Jurkat, Clone E6-1 (cell line): Measurements from ENCODE around the gene VPS35L.
"Not testable (repeated sequence)": the region's sequence is repeated elsewhere in the genome, so short reads cannot be mapped to it uniquely, and the experiment has no call there.

ENCODE experiments used
- DNase-seq: peaks from one replicate; pipeline ENCODE4 v3.0.0-alpha.2; 2011; ENCODE audit warnings: low read depth, low spot score
- H3K4me3 ChIP-seq: 2 replicates; pipeline ENCODE4 v1.5.1; 2011; ENCODE audit warnings: mild to moderate bottlenecking, low read length, control low read depth, moderate library complexity

The VPS35L gene

GRCh38 chr16:19527161-19527560 is 28.3 kb upstream of the VPS35L start:
- no peak for DNase-seq
- H3K4me3 ChIP-seq: no peak overlapping the region

GRCh38 chr16:19528666-19529065 is 26.8 kb upstream of the VPS35L start:
- DNase-seq: no peak
- no peak overlapping the region for H3K4me3 ChIP-seq

GRCh38 chr16:19532601-19533000 is 22.9 kb upstream of the VPS35L start:
- no peak for DNase-seq
- no peak overlapping the region for H3K4me3 ChIP-seq

- no peak overlapping the region for H3K4me3 ChIP-seq
- DNase-seq: no peak
Observed at GRCh38 chr16:19540241-19540970, 15.1 kb upstream of the VPS35L start.

GRCh38 chr16:19542138-19542821 is 13.2 kb upstream of the VPS35L start:
- no peak for DNase-seq
- H3K4me3 ChIP-seq: no peak overlapping the region

- H3K4me3 ChIP-seq, DNase-seq: not testable (repeated sequence)
Observed at GRCh38 chr16:19543278-19543996, 12.1 kb upstream of the VPS35L start.

GRCh38 chr16:19548144-19548543 is 7.4 kb upstream of the VPS35L start:
- no peak for DNase-seq
- no peak overlapping the region for H3K4me3 ChIP-seq

GRCh38 chr16:19549673-19550072 is 5.8 kb upstream of the VPS35L start:
- DNase-seq: no peak
- H3K4me3 ChIP-seq: no peak overlapping the region

GRCh38 chr16:19555938-19556771 is 652 bp downstream of the VPS35L start:
- DNase-seq: peak; percentile 82

GRCh38 chr16:19559242-19559910 is 3.9 kb downstream of the VPS35L start:
- H3K4me3 ChIP-seq: no peak overlapping the region
- DNase-seq: peak; percentile 50

More at GRCh38 chr16:19555938-19556771, 652 bp downstream of the VPS35L start:
- H3K4me3 ChIP-seq: peak overlapping the region; percentile 85

GRCh38 chr16:19560078-19560477 is 4.6 kb downstream of the VPS35L start:
- DNase-seq: no peak
- H3K4me3 ChIP-seq: no peak overlapping the region

GRCh38 chr16:19563377-19563776 is 7.9 kb downstream of the VPS35L start:
- no peak for DNase-seq
- no peak overlapping the region for H3K4me3 ChIP-seq

- H3K4me3 ChIP-seq: no peak overlapping the region
- DNase-seq: no peak
Observed at GRCh38 chr16:19566362-19566761, 10.9 kb downstream of the VPS35L start.

GRCh38 chr16:19567560-19567959 is 12.1 kb downstream of the VPS35L start:
- H3K4me3 ChIP-seq: no peak overlapping the region
- DNase-seq: no peak

- DNase-seq: no peak
- H3K4me3 ChIP-seq: no peak overlapping the region
Observed at GRCh38 chr16:19573997-19574396, 18.5 kb downstream of the VPS35L start.

- H3K4me3 ChIP-seq: no peak overlapping the region
- DNase-seq: no peak
Observed at GRCh38 chr16:19574615-19575014, 19.1 kb downstream of the VPS35L start.

GRCh38 chr16:19578378-19578971 is 23.0 kb downstream of the VPS35L start:
- H3K4me3 ChIP-seq: no peak overlapping the region
- DNase-seq: no peak

GRCh38 chr16:19582050-19582831 is 26.7 kb downstream of the VPS35L start:
- no peak overlapping the region for H3K4me3 ChIP-seq
- DNase-seq: no peak
